GM12801 (cell line): Measurements from ENCODE around the gene NAP1L1.

Experiments
- TF ChIP-seq, protein P1 (sequence below): IDR thresholded peaks from one replicate; pipeline ENCODE4 v1.5.1; 2011; ENCODE audit warnings: control low read depth; ENCODE audit not compliant: insufficient read length; ENCODE audit errors: extremely low read depth

NAP1L1 gene

GRCh38 chr12:75991753-75992152 is 92.7 kb downstream of the NAP1L1 start:
- TF ChIP-seq, protein P1, sequence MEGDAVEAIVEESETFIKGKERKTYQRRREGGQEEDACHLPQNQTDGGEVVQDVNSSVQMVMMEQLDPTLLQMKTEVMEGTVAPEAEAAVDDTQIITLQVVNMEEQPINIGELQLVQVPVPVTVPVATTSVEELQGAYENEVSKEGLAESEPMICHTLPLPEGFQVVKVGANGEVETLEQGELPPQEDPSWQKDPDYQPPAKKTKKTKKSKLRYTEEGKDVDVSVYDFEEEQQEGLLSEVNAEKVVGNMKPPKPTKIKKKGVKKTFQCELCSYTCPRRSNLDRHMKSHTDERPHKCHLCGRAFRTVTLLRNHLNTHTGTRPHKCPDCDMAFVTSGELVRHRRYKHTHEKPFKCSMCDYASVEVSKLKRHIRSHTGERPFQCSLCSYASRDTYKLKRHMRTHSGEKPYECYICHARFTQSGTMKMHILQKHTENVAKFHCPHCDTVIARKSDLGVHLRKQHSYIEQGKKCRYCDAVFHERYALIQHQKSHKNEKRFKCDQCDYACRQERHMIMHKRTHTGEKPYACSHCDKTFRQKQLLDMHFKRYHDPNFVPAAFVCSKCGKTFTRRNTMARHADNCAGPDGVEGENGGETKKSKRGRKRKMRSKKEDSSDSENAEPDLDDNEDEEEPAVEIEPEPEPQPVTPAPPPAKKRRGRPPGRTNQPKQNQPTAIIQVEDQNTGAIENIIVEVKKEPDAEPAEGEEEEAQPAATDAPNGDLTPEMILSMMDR: no peak

- TF ChIP-seq, protein P1: no peak
Measured at GRCh38 chr12:75990189-75990912, 94.1 kb downstream of the NAP1L1 start.
